NT2/D1 (cell line): ENCODE results near the gene IRF2BPL.
"Not testable (repeated sequence)": the region's sequence is repeated elsewhere in the genome, so short reads cannot be mapped to it uniquely, and the experiment has no call there.

Experiments used
- DNase-seq: peaks from one replicate; pipeline ENCODE4 v3.0.0-alpha.2; 2011; ENCODE audit warnings: low read depth, low spot score
- H3K27me3 ChIP-seq: 2 replicates; pipeline ENCODE4 v1.6.0; 2011; ENCODE audit warnings: mild to moderate bottlenecking; ENCODE audit not compliant: insufficient read length, insufficient read depth
- H3K36me3 ChIP-seq: 2 replicates; pipeline ENCODE4 v1.6.1; 2011; ENCODE audit warnings: mild to moderate bottlenecking, low read length, mixed read lengths; ENCODE audit not compliant: insufficient read depth, insufficient read length
- H3K4me1 ChIP-seq: 2 replicates; pipeline ENCODE4 v1.5.1; 2011; ENCODE audit not compliant: insufficient read depth, insufficient read length
- H3K4me3 ChIP-seq: 2 replicates; pipeline ENCODE4 v1.5.1; 2011; ENCODE audit warnings: low read depth; ENCODE audit not compliant: insufficient read length
- H3K9ac ChIP-seq: 2 replicates; pipeline ENCODE4 v1.6.0; 2011; ENCODE audit warnings: low read depth; ENCODE audit not compliant: insufficient read length
- H3K9me3 ChIP-seq: 2 replicates; pipeline ENCODE4 v1.5.1; 2011; ENCODE audit warnings: mild to moderate bottlenecking, low read length; ENCODE audit not compliant: insufficient read depth
- SUZ12 ChIP-seq: IDR thresholded peaks from 2 replicates; pipeline ENCODE4 v1.6.1; 2011; ENCODE audit not compliant: insufficient read length, insufficient read depth; ENCODE audit errors: extremely low read depth
- YY1 ChIP-seq: IDR thresholded peaks from 2 replicates; pipeline ENCODE4 v1.6.1; 2011; ENCODE audit not compliant: insufficient read length, insufficient read depth
- ZNF274 ChIP-seq: IDR thresholded peaks from 2 replicates; pipeline ENCODE4 v1.6.1; 2011; ENCODE audit warnings: mild to moderate bottlenecking, low read depth, low read length

The IRF2BPL gene

DNA sequence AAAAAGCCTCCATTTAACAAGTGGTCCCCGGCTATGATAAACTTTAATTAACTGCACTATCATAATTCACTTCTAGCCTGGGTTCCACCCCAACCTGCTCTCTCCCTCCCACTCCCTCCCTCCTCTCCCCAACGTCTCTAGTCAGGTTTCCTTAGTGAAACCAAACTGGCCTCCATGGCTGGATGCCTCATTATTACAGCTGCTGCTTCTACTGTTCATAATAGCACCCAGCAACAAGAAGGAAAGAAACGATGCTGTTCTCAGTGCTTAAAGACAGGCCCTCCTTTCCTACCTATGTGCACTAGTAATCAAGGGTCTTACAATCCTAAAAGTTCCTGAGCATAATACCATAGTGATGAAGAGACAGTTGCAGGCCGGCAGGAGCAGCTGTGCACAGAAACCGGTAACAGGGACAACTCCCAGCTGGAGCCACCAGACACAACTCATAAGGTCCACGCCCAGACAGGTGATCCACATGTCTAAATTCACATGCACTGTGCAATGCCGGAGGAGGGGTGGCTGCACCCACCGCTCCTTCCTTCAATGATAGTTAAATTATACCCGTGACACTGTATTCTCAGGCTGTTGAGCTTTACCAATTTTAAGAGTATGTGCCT is 6.2 kb downstream of the IRF2BPL start:
- DNase-seq = no peak
- Histone ChIP-seq H3K9me3 (no peaks in the 10 kb centered on the region), H3K27me3 (no peaks in the 10 kb centered on the region), H3K9ac (no peak overlapping the region), H3K36me3 (peaks cover 15% of the 10 kb centered on the region), H3K4me3 (no peak overlapping the region), H3K4me1 (peaks cover 13% of the 10 kb centered on the region)
- TF ChIP-seq SUZ12 (no peak), ZNF274 (no peak), YY1 (no peak)

DNA sequence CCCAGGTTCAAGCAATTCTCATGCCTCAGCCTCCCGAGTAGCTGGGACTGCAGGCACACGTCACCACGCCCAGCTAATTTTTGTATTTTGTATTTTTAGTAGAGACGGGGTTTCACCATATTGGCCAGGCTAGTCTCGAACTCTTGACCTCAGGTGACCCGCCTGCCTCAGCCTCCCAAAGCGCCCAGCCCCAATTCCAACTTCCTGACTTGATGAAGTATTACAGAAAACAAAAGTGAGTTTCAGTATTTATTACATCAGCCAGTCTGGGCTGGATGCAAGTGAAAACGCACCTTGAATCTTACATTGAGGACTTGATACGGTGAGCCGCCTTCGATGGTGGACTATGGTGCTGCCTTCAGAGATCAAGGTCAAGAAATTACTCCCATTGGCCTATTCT is 7.1 kb downstream of the IRF2BPL start:
- H3K4me1 ChIP-seq = peaks cover 12% of the 10 kb centered on the region
- not testable (repeated sequence) for H3K4me3 ChIP-seq, DNase-seq, H3K27me3 ChIP-seq, H3K9ac ChIP-seq, H3K9me3 ChIP-seq
- peaks cover 13% of the 10 kb centered on the region for H3K36me3 ChIP-seq

DNA sequence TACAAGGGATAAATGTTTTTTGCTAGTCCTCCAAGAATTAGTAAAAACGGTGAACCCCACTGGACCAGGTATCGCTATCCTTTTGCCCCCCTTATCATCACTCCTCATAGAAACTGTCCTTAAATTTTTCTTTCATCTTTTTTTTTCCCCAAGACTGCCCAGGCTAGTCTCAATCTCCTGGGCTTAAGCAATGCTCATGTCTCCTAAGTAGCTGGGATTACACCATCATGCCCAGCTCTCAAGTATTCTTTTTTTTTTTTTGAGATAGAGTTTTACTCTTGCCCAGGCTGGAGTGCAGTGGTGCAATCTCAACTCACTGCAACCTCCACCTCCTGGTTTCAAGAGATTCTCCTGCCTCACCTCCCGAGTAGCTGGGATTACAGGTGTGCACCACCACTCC is 9.7 kb downstream of the IRF2BPL start:
- no peak for DNase-seq
- no peaks in the 10 kb centered on the region for H3K27me3 ChIP-seq
- TF ChIP-seq ZNF274 (no peak), YY1 (no peak), SUZ12 (no peak)
- H3K4me3 ChIP-seq = no peak overlapping the region
- H3K4me1 ChIP-seq = peaks cover 8% of the 10 kb centered on the region
- H3K9ac ChIP-seq = no peak overlapping the region
- no peaks in the 10 kb centered on the region for H3K9me3 ChIP-seq
- H3K36me3 ChIP-seq = no peaks in the 10 kb centered on the region

DNA sequence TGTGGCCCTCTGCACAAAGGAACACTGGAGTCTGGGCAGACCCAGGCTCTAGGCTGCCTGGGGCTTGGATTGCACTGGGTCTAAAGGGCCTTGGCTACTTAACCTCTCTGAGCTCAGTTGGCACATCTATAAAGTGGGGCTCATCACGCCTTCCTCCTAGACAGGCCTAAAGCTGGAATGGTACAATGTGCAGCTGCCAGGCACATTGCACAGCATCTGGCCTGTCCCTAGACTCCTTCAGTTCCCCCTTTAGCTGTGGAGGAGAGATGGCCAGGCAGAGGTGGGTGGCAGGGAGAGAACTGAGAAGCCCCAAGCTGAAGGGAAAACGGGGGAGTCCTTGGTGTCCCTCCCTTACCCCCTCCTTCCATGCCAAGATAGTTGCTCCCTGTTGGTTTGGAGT is 10.8 kb downstream of the IRF2BPL start:
- Histone ChIP-seq H3K27me3 (no peaks in the 10 kb centered on the region), H3K36me3 (no peaks in the 10 kb centered on the region), H3K9ac (no peak overlapping the region), H3K4me1 (peaks cover 7% of the 10 kb centered on the region), H3K4me3 (no peak overlapping the region), H3K9me3 (no peaks in the 10 kb centered on the region)
- TF ChIP-seq SUZ12 (no peak), ZNF274 (no peak), YY1 (no peak)
- DNase-seq = no peak

DNA sequence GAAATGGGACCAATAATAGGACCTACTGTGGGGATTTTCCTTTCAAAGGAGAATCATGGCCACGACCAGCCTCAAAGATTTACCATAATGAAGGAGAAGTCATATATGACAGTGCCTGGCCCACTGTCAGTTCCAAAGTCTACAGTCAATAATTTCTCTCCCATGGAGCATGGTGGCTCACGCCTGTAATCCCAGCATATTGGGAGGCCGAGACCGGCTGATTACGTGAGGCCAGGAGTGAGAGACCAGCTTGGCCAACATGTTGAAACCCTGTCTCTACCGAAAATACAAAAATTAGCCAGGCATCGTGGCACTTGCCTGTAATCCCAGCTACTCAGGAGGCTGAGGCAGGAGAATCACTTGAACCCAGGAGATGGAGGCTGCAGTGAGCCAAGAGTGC is 13.8 kb downstream of the IRF2BPL start:
- no peak for DNase-seq
- Histone ChIP-seq H3K9ac (no peak overlapping the region), H3K4me1 (peaks cover 9% of the 10 kb centered on the region), H3K9me3 (no peaks in the 10 kb centered on the region), H3K4me3 (no peak overlapping the region), H3K27me3 (no peaks in the 10 kb centered on the region), H3K36me3 (no peaks in the 10 kb centered on the region)
- TF ChIP-seq YY1 (no peak), SUZ12 (no peak), ZNF274 (no peak)

DNA sequence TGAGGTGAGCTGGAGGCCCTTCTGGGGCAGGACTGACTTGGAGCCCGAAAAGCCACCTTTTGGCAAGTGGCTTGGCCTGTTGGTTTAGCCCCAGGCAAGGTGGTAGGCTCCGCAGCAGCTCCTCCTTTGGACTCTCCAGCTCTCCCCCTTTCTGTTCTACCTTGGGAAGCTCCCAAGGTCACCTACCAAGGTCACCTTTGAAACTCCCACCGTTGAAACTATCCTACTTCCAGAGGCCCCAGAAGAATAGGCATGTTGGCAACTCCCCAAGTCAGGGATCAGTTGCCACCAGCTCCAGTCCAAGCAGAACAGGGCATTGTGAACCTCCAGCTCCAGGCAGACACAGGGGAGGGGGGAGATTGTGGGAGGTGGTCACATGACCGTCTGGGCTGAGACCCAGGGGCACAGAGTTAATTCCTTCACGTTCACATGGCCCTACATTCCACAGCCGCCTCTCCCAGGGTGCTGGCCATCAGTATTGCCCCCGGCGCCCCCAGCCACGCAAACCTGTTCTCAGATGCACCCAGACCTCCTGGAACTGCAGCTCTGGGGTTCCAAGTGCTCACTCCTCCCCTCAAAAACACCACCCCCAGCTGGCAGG is 14.4 kb downstream of the IRF2BPL start:
- Histone ChIP-seq H3K4me1 (peaks cover 12% of the 10 kb centered on the region), H3K4me3 (no peak overlapping the region), H3K9ac (peak overlapping the region; percentile 57), H3K27me3 (no peaks in the 10 kb centered on the region), H3K36me3 (no peaks in the 10 kb centered on the region), H3K9me3 (no peaks in the 10 kb centered on the region)
- DNase-seq = no peak
- TF ChIP-seq SUZ12 = no peak
- no peak for TF ChIP-seq YY1
- no peak for TF ChIP-seq ZNF274

DNA sequence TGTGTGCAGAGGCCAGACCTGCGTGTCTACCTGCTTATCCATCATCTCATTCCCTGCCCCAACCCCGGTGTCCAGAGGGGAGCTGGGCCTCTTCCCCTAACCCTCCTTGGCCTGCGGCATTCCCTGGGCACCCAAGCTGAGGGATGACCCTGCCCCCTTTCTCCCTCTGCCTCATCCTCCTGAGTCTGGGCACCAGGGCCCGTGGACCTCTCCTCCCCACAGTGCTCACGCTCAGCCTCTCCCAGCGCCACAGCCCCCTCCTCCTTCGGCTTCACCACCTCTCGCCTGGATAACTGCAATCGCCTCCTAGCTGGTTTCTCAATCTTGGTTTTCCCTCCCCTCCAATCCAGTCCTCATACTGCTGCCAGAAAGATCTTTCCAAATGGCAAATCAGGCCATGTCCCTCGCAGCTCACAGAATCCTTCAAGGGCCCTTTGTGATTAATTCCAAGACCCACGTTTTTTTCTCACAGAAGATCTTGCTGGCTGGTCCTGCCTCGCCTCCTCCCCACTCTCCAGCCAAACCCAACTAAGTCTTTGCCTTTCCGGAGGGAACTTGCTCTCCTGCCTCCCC is 16.2 kb downstream of the IRF2BPL start:
- Histone ChIP-seq H3K4me1 (peaks cover 24% of the 10 kb centered on the region), H3K9ac (no peak overlapping the region), H3K9me3 (no peaks in the 10 kb centered on the region), H3K4me3 (no peak overlapping the region), H3K27me3 (no peaks in the 10 kb centered on the region), H3K36me3 (no peaks in the 10 kb centered on the region)
- no peak for DNase-seq
- no peak for TF ChIP-seq YY1
- TF ChIP-seq SUZ12 = no peak
- no peak for TF ChIP-seq ZNF274
